Omental fat pad (tissue), 4 donors: ENCODE data around the gene TAS1R2. TPM values are rescaled to one million over a fixed set of nuclear protein-coding genes. Genes with fewer than 3 reads are reported as not detected.

Experiments
- ATAC-seq: fragments of 150-250 bp; one replicate; pipeline ENCODE4 v1.9.1; 2016; ENCODE audit warnings: mild to moderate bottlenecking, moderate library complexity; ENCODE audit not compliant: low FRiP score
- DNase-seq: peaks from one replicate; pipeline ENCODE4 v3.0.0-alpha.2; 2019; ENCODE audit warnings: low spot score
- CTCF ChIP-seq, 3 donors: fragments of 450-650 bp; IDR thresholded peaks; one replicate each; pipeline ENCODE4 v1.5.1; 2016 to 2017; ENCODE audit warnings: antibody characterized with exemption in 3 of 3, mild to moderate bottlenecking in 3 of 3, moderate library complexity in 2 of 3
- total RNA-seq, 4 donors: library from RNA; depleted of rRNA; stranded (reverse); fragments of >200 nt; gene quantifications; one replicate each; pipeline ENCODE4 v1.1.0, GENCODE V29; 2016

TAS1R2 gene
- total RNA-seq, 4 donors from 2014 or later = not detected

- DNase-seq (no peak), ATAC-seq (no peak)
- no peak for TF ChIP-seq CTCF (IDR thresholded peaks at IDR 0.05)
Observed at GRCh38 chr1:18800258-18800657, 59.2 kb downstream of the TAS1R2 start.

- no peak for TF ChIP-seq CTCF (IDR thresholded peaks at IDR 0.05)
- DNase-seq = no peak
- no peak for ATAC-seq
Observed at GRCh38 chr1:18799454-18799853, 60.0 kb downstream of the TAS1R2 start.

- DNase-seq (no peak), ATAC-seq (no peak)
- TF ChIP-seq CTCF (IDR thresholded peaks at IDR 0.05) = no peak
Observed at GRCh38 chr1:18798946-18799345, 60.5 kb downstream of the TAS1R2 start.

GRCh38 chr1:18798533-18798932 is 60.9 kb downstream of the TAS1R2 start:
- DNase-seq = no peak
- no peak for TF ChIP-seq CTCF (IDR thresholded peaks at IDR 0.05)
- no peak for ATAC-seq

- DNase-seq = no peak
- TF ChIP-seq CTCF (IDR thresholded peaks at IDR 0.05) = no peak
- ATAC-seq = no peak
Observed at GRCh38 chr1:18796950-18797349, 62.5 kb downstream of the TAS1R2 start.

- ATAC-seq (no peak), DNase-seq (no peak)
- TF ChIP-seq CTCF (IDR thresholded peaks at IDR 0.05) = no peak
Observed at GRCh38 chr1:18795002-18795689, 64.3 kb downstream of the TAS1R2 start.

GRCh38 chr1:18794561-18794960 is 64.9 kb downstream of the TAS1R2 start:
- no peak for DNase-seq
- no peak for ATAC-seq
- TF ChIP-seq CTCF (IDR thresholded peaks at IDR 0.05) = no peak
